Activated naive CD4-positive, alpha-beta T cell treated with anti-CD3 and anti-CD28 coated beads, Interleukin-2, amount 10 ng/mL, durations not matched to agents 7 days and 5 days (primary cell): Measurements from ENCODE around the gene A3GALT2.

Source experiments
- CTCF ChIA-PET: fragments of 350-600 bp; sonication (Branson Sonifier 250); formaldehyde crosslinking; loops from one replicate; lab custom pipeline; 2021; ENCODE audit warnings: antibody characterized with exemption; lab: Charles Lee
- DNase-seq: peaks from one replicate; pipeline ENCODE4 v3.0.0-alpha.2; 2020
- H3K27ac Mint-ChIP-seq: one replicate; pipeline ENCODE4 v1.8.0; 2021; ENCODE audit warnings: mild to moderate bottlenecking, moderate library complexity, mixed read lengths
- H3K27me3 Mint-ChIP-seq: one replicate; pipeline ENCODE4 v1.8.0; 2021; ENCODE audit warnings: mild to moderate bottlenecking, mixed read lengths
- H3K36me3 Mint-ChIP-seq: one replicate; pipeline ENCODE4 v1.8.0; 2021; ENCODE audit warnings: mixed read lengths
- H3K4me1 Mint-ChIP-seq: one replicate; pipeline ENCODE4 v1.8.0; 2021; ENCODE audit warnings: mixed read lengths
- H3K4me3 Mint-ChIP-seq: one replicate; pipeline ENCODE4 v1.8.0; 2021; ENCODE audit warnings: mild to moderate bottlenecking, moderate library complexity, mixed read lengths
- H3K9me3 Mint-ChIP-seq: one replicate; pipeline ENCODE4 v1.8.0; 2021; ENCODE audit warnings: mixed read lengths

The A3GALT2 gene

DNA sequence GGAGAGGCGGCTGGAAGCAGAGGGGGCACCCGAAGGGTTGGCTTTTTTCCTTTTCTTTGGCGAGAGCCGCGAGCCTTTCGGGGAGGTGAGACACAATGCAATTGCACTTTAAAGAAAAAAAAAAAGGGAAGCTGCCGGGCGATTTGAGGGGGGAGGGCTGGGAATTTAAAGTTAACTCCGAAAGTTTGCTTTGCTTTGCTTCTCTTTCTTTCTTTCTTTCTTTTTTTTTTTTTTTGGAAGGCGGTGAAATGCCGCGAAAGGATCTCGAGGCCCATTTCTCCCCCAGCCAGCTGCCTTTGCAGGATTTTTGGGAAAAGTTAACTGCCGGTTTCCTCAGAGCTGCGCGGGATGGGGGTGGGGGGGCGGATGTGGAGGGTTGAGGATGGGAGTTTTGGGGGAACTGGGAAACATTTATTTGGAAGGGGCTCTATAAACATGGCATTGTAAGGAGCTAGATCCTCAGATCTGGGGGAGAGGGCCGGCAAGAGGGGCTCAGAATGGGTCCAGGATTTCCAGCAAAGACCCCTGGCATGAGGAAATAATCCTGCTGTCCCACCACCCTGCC lies 63.6 kb downstream of the A3GALT2 start:
- Mint-ChIP-seq H3K27me3 (peaks cover 25% of the 10 kb centered on the region), H3K9me3 (no peaks in the 10 kb centered on the region), H3K4me1 (peaks cover 30% of the 10 kb centered on the region), H3K4me3 (peak overlapping the region; percentile 97), H3K36me3 (peaks cover 4% of the 10 kb centered on the region), H3K27ac (peak overlapping the region; percentile 98)
- no peak for DNase-seq
- CTCF ChIA-PET = interaction anchor here (0.6 to 1.2 kb wide), 4 partner anchors 8 to 158 kb away, joined by 3 read pairs; no protein-coding TSS in a partner anchor
